ENCODE data around the gene PRICKLE1.

- no peak for TF ChIP-seq CTCF (conservative IDR thresholded peaks at IDR 0.05; ENCODE audit: low read length)
- no peak for TF ChIP-seq EZH2phosphoT487 (IDR thresholded peaks at IDR 0.05; ENCODE audit: borderline replicate concordance, low read depth, low read length)
Observed at GRCh38 chr12:42539696-42540095, 49.9 kb downstream of the PRICKLE1 start.
